ENCODE results near the gene HSPA4. TPM values are rescaled to one million over a fixed set of nuclear protein-coding genes. Genes with fewer than 3 reads are reported as not detected.

The HSPA4 gene
- total and polyA plus RNA-seq, 2 of the 13 experiments (the other 11 are each of a cell fraction or from before 2014, with no cell fraction given) = 36.6 to 231 TPM

- Histone ChIP-seq H3K79me2 (ENCODE audit: insufficient read depth, low read length) (peaks cover 93% of the 10 kb centered on the region), H3K27ac (ENCODE audit: extremely low read length, insufficient read depth, low read length) (no peak overlapping the region), H2AFZ (ENCODE audit: low read length) (no peak overlapping the region), H3K36me3 (replicated peaks in 1 of 2; ENCODE audit: control insufficient read depth in 1 of 2, insufficient read depth in 2 of 2, low read length in 2 of 2) (peaks cover 0 to 8% of the 10 kb centered on the region in 2 experiments; a peak in 2 of 5 replicates), H3K4me1 (ENCODE audit: insufficient read depth, low read length) (peaks cover 52% of the 10 kb centered on the region), H3K27me3 (ENCODE audit: control insufficient read depth in 1 of 2, insufficient read depth in 2 of 2, low read length in 2 of 2) (no peaks in the 10 kb centered on the region), H3K9me3 (ENCODE audit: low read length) (no peaks in the 10 kb centered on the region), H4K20me1 (ENCODE audit: insufficient read depth, low read length) (peaks cover 46% of the 10 kb centered on the region), H3K4me3 (replicated peaks in 1 of 3; ENCODE audit: insufficient read depth in 1 of 3, low read depth in 2 of 3, low read length in 3 of 3) (no peak overlapping the region), H3K4me2 (ENCODE audit: low read depth, low read length) (no peak overlapping the region), H3K9ac (ENCODE audit: insufficient read depth, low read depth, low read length) (no peak overlapping the region)
- in situ Hi-C loops (cut with HindIII; ENCODE audit: extremely low pct_ligation_motif_present, low pct_unique_long_range_greater_than_20kb) (no loop called here), intact Hi-C loops (cut with micrococcal nuclease; ENCODE audit: unreplicated experiment) (no loop called here)
- DNase-seq (ENCODE audit: low spot score) (no peak), ATAC-seq (no peak), FAIRE-seq (no peak)
- no peak for TF ChIP-seq MNT (IDR thresholded peaks at IDR 0.05)
- no peak for TF ChIP-seq ZNF274 (CRISPR knock-in tag; IDR thresholded peaks at IDR 0.05)
- no peak for TF ChIP-seq KAT8 (CRISPR knock-in tag; IDR thresholded peaks at IDR 0.05)
- no peak for TF ChIP-seq ZNF160 (CRISPR knock-in tag; IDR thresholded peaks at IDR 0.05)
- TF ChIP-seq CREBL2 (CRISPR knock-in tag; IDR thresholded peaks at IDR 0.05; ENCODE audit: borderline replicate concordance) = no peak
- TF ChIP-seq SUZ12 (IDR thresholded peaks at IDR 0.05; ENCODE audit: low read depth, low read length) = no peak
- TF ChIP-seq ZNF101 (CRISPR knock-in tag; IDR thresholded peaks at IDR 0.05; ENCODE audit: borderline replicate concordance, low read depth) = no peak
- TF ChIP-seq ZNF468 (CRISPR knock-in tag; IDR thresholded peaks at IDR 0.05) = no peak
- TF ChIP-seq DPF2 (CRISPR knock-in tag; IDR thresholded peaks at IDR 0.05; ENCODE audit: borderline replicate concordance, low read depth) = no peak
- no peak for TF ChIP-seq ZNF629 (CRISPR knock-in tag; conservative IDR thresholded peaks at IDR 0.05)
- TF ChIP-seq MED13 (CRISPR knock-in tag; IDR thresholded peaks at IDR 0.05) = no peak
- no peak for TF ChIP-seq POLR2AphosphoS2 (IDR thresholded peaks at IDR 0.05; ENCODE audit: low read depth, low read length)
- TF ChIP-seq ZBTB7A (CRISPR knock-in tag; IDR thresholded peaks at IDR 0.05) = no peak
- no peak for TF ChIP-seq ZNF784 (CRISPR knock-in tag; IDR thresholded peaks at IDR 0.05; ENCODE audit: borderline replicate concordance)
- TF ChIP-seq ZBTB2 (CRISPR knock-in tag; IDR thresholded peaks at IDR 0.05; ENCODE audit: low read depth) = no peak
- no peak for TF ChIP-seq ZNF33B (CRISPR knock-in tag; IDR thresholded peaks at IDR 0.05)
- no peak for TF ChIP-seq ZNF567 (CRISPR knock-in tag; IDR thresholded peaks at IDR 0.05; ENCODE audit: borderline replicate concordance)
- TF ChIP-seq FOXP4 (CRISPR knock-in tag; IDR thresholded peaks at IDR 0.05) = no peak
- no peak for TF ChIP-seq ZNF75D (CRISPR knock-in tag; IDR thresholded peaks at IDR 0.05; ENCODE audit: borderline replicate concordance)
- no peak for TF ChIP-seq ZNF761 (CRISPR knock-in tag; conservative IDR thresholded peaks at IDR 0.05)
- 90% methylated on average over 3 of the region's 3 CpGs for WGBS (ENCODE audit: low lambda C conversion rate)
- BruUV-seq (replicated peaks) = no TSS peak
- ChIA-PET CTCF (ENCODE audit: low intra/inter-chr PET ratio, low total read pairs) (no interaction called here), POLR2A (no interaction called here)
These were observed 7.8 kb downstream of the HSPA4 start for GRCh38 chr5:133059621-133060020.
